ENCODE measurements around the gene MAST4.

DNA sequence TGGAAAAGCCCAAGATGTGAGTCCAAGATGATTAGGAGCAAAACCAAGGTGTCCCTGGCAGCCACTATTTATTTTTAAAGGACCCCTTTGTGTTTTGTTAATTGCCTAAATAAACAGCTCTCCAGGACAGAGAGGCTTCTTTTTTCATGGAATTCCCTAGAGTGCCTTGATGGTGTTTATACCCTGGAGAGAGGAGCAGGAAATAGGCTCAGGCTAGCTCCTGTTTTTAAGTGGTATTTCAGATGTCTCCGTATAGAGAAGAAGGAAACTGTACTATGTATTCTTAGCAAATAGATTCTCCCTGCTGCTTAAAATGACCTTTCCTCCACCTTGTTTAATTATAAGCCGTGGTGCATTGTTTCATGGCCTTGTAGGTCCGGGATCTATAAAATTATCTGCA is 308.0 kb downstream of the MAST4 start:
- TF ChIP-seq, protein P1, sequence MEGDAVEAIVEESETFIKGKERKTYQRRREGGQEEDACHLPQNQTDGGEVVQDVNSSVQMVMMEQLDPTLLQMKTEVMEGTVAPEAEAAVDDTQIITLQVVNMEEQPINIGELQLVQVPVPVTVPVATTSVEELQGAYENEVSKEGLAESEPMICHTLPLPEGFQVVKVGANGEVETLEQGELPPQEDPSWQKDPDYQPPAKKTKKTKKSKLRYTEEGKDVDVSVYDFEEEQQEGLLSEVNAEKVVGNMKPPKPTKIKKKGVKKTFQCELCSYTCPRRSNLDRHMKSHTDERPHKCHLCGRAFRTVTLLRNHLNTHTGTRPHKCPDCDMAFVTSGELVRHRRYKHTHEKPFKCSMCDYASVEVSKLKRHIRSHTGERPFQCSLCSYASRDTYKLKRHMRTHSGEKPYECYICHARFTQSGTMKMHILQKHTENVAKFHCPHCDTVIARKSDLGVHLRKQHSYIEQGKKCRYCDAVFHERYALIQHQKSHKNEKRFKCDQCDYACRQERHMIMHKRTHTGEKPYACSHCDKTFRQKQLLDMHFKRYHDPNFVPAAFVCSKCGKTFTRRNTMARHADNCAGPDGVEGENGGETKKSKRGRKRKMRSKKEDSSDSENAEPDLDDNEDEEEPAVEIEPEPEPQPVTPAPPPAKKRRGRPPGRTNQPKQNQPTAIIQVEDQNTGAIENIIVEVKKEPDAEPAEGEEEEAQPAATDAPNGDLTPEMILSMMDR (IDR thresholded peaks at IDR 0.05; ENCODE audit: insufficient read depth, low read depth, low read length), result no peak
- TF ChIP-seq EZH2 (IDR thresholded peaks at IDR 0.05; ENCODE audit: insufficient read depth, low read length), result no peak
